ENCODE measurements around the gene AGPAT3. TPM values are rescaled to one million over a fixed set of nuclear protein-coding genes. Genes with fewer than 3 reads are reported as not detected.
A peak's percentile ranks its signal among the peaks of the same experiment; 100 is the strongest.

Gene AGPAT3
- total and polyA plus RNA-seq, 2 donors (not counting 3 experiments of a cell fraction or from before 2014, with no cell fraction given) = 39.9 to 76.7 TPM

- DNase-seq (ENCODE audit: low read depth, low spot score) (peak; percentile 72), FAIRE-seq (peak; percentile 65)
- Histone ChIP-seq H3K27ac (ENCODE audit: insufficient read depth, low read depth, low read length) (peak within 1 kb of the TSS; percentile 78), H2AFZ (ENCODE audit: low read depth, low read length) (peak within 1 kb of the TSS; percentile 69), H3K9me1 (replicated peaks; ENCODE audit: control insufficient read depth, extremely low read depth, insufficient read depth, low read length) (no peaks in the 10 kb centered on the region), H3K9me3 (replicated peaks; ENCODE audit: control insufficient read depth, insufficient read depth, low read length) (no peaks in the 10 kb centered on the region), H3K36me3 (ENCODE audit: control insufficient read depth in 2 of 2, extremely low read depth in 1 of 2, insufficient read depth in 2 of 2, low read length in 2 of 2) (no peaks in the 10 kb centered on the region), H3K4me2 (ENCODE audit: insufficient read depth, low read length) (peak within 1 kb of the TSS; percentile 97), H3K79me2 (ENCODE audit: control insufficient read depth, insufficient read depth, low read length) (peaks cover 43% of the 10 kb centered on the region), H3K4me1 (ENCODE audit: control insufficient read depth, extremely low read depth, insufficient read depth, low read length) (peaks cover 18% of the 10 kb centered on the region), H4K20me1 (replicated peaks; ENCODE audit: control insufficient read depth, extremely low read depth, insufficient read depth, low read length) (peaks cover 3% of the 10 kb centered on the region), H3K4me3 (replicated peaks in 1 of 3; ENCODE audit: insufficient read depth in 1 of 3, low read depth in 1 of 3, low read length in 3 of 3) (peak within 1 kb of the TSS; percentile 85 to 88 (median 86)), H3K27me3 (ENCODE audit: control insufficient read depth in 2 of 2, insufficient read depth in 2 of 2, low read length in 2 of 2) (no peaks in the 10 kb centered on the region), H3K9ac (replicated peaks; ENCODE audit: extremely low read depth, insufficient read depth, low read length) (peak within 1 kb of the TSS; percentile 75)
- BruUV-seq (replicated peaks) = no TSS peak
- ChIA-PET CTCF (interaction anchor here (1.2 kb wide), 1 partner anchor 73 kb away, joined by 3 read pairs; no protein-coding TSS in a partner anchor), POLR2A (no interaction called here)
- TF ChIP-seq POLR2AphosphoS5 (IDR thresholded peaks at IDR 0.05; ENCODE audit: insufficient read depth, low read depth, low read length) (peak; percentile 95), MYC (IDR thresholded peaks at IDR 0.05; ENCODE audit: low read depth, low read length) (no peak), MAX (IDR thresholded peaks at IDR 0.05; ENCODE audit: insufficient read depth, insufficient read length) (no peak), POLR2A (IDR thresholded peaks at IDR 0.05; ENCODE audit: low read depth, low read length) (peak; percentile 90), JUN (IDR thresholded peaks at IDR 0.05; ENCODE audit: borderline replicate concordance, insufficient read depth, insufficient read length, low read depth) (no peak), GATA2 (IDR thresholded peaks at IDR 0.05; ENCODE audit: insufficient read depth, insufficient read length, low read depth, low read length) (no peak), EZH2 (IDR thresholded peaks at IDR 0.05; ENCODE audit: borderline replicate concordance, low read depth, low read length, severe bottlenecking) (no peak), FOS (IDR thresholded peaks at IDR 0.05; ENCODE audit: borderline replicate concordance, insufficient read depth, low read length) (no peak)
- TF ChIP-seq, protein P1, sequence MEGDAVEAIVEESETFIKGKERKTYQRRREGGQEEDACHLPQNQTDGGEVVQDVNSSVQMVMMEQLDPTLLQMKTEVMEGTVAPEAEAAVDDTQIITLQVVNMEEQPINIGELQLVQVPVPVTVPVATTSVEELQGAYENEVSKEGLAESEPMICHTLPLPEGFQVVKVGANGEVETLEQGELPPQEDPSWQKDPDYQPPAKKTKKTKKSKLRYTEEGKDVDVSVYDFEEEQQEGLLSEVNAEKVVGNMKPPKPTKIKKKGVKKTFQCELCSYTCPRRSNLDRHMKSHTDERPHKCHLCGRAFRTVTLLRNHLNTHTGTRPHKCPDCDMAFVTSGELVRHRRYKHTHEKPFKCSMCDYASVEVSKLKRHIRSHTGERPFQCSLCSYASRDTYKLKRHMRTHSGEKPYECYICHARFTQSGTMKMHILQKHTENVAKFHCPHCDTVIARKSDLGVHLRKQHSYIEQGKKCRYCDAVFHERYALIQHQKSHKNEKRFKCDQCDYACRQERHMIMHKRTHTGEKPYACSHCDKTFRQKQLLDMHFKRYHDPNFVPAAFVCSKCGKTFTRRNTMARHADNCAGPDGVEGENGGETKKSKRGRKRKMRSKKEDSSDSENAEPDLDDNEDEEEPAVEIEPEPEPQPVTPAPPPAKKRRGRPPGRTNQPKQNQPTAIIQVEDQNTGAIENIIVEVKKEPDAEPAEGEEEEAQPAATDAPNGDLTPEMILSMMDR (IDR thresholded peaks at IDR 0.05; ENCODE audit: extremely low read depth in 1 of 2, insufficient read depth in 1 of 2, low read depth in 1 of 2, low read length in 2 of 2) = no peak
- dilution Hi-C loops (cut with MboI; ENCODE audit: extremely low pct_ligation_motif_present, low sequenced_read_pairs) = no loop called here
- intact Hi-C loops (cut with micrococcal nuclease) = no loop called here
Measured at GRCh38 chr21:44011579-44012473, 146.8 kb downstream of the AGPAT3 start, which contains the start of gene TRAPPC10. TSS of gene TRAPPC10 (plus strand) at chr21:44012309. CDS start at chr21:44012494, 185 bp downstream.
